Keratinocyte (primary cell): Measurements from ENCODE around the gene DUSP12.

Source experiments
- CTCF ChIP-seq, 3 experiments: IDR thresholded peaks in 1 of 3; conservative IDR thresholded peaks in 1 of 3; optimal IDR thresholded peaks in 1 of 3; 2 replicates in 2 of 3; 3 replicates in 1 of 3; pipeline versions ENCODE3 to v1.5.1; 2011; ENCODE audit warnings: low read length in 3 of 3, mild to moderate bottlenecking in 3 of 3, moderate library complexity in 2 of 3, control low read depth in 1 of 3, inconsistent platforms in 1 of 3; ENCODE audit not compliant: insufficient read depth in 2 of 3; ENCODE audit errors: extremely low read depth in 1 of 3
- EZH2 ChIP-seq: IDR thresholded peaks from one replicate; pipeline ENCODE4 v1.6.1; 2012; ENCODE audit warnings: inconsistent platforms, mild to moderate bottlenecking, low read length, moderate library complexity

- TF ChIP-seq CTCF (optimal IDR thresholded peaks at IDR 0.05 in 1 of 3, IDR thresholded peaks at IDR 0.05 in 1 of 3, conservative IDR thresholded peaks at IDR 0.05 in 1 of 3; ENCODE audit: extremely low read depth in 1 of 3, insufficient read depth in 2 of 3, low read length in 3 of 3) = no peak
- TF ChIP-seq EZH2 = no peak
Measured at GRCh38 chr1:161770250-161770649, 20.7 kb downstream of the DUSP12 start.
